ENCODE measurements around the gene RBMS3. TPM values are rescaled to one million over a fixed set of nuclear protein-coding genes. Genes with fewer than 3 reads are reported as not detected.
"Not testable (repeated sequence)": the region's sequence is repeated elsewhere in the genome, so short reads cannot be mapped to it uniquely, and the experiment has no call there.

RBMS3 gene
- total RNA-seq, 1 experiment from 2014 or later: 7.4 TPM

- ChIA-PET POLR2A (no interaction called here), CTCF (interaction anchor here (0.6 to 2.3 kb wide), 5 partner anchors 155 to 650 kb away, joined by 3 to 65 read pairs (median 5); partner anchors contain the start of gene TGFBR2)
- no peak overlapping the region for H3K4me3 Mint-ChIP-seq (ENCODE audit: unreplicated experiment)
Measured at GRCh38 chr3:30042916-30043555, 762.2 kb downstream of the RBMS3 start.

GRCh38 chr3:30044515-30044914 is 763.6 kb downstream of the RBMS3 start:
- Histone ChIP-seq H3K36me3 (ENCODE audit: control insufficient read depth, insufficient read depth, low read length) (no peaks in the 10 kb centered on the region), H3K4me3 (ENCODE audit: low read depth, low read length) (no peak overlapping the region), H3K9me3 (no peaks in the 10 kb centered on the region), H3K27me3 (replicated peaks; ENCODE audit: control insufficient read depth, insufficient read depth, low read length) (no peaks in the 10 kb centered on the region), H3K4me1 (peaks cover 10% of the 10 kb centered on the region; the same call in 1 of the 2 replicates)
- ChIA-PET CTCF (interaction anchor here (0.6 to 1.2 kb wide), 2 partner anchors 91 to 154 kb away, joined by 3 to 5 read pairs; no protein-coding TSS in a partner anchor), POLR2A (no interaction called here)
- no peaks in the 10 kb centered on the region for H3K9me3 Mint-ChIP-seq (ENCODE audit: unreplicated experiment)
- H3K4me1 Mint-ChIP-seq (ENCODE audit: low read depth, unreplicated experiment): no peaks in the 10 kb centered on the region
- BruUV-seq (replicated peaks): no TSS peak
- no peak for TF ChIP-seq CTCF (IDR thresholded peaks at IDR 0.05; ENCODE audit: insufficient read depth in 1 of 2, low read depth in 1 of 2, low read length in 1 of 2, severe bottlenecking in 1 of 2, unreplicated experiment in 1 of 2)
- DNase-seq: no peak
- intact Hi-C loops (cut with micrococcal nuclease; ENCODE audit: unreplicated experiment): loop anchor here (5.0 to 10.0 kb wide), 2 partner anchors 213 to 580 kb away; no protein-coding TSS in a partner anchor
- no peak overlapping the region for H3K27ac Mint-ChIP-seq (ENCODE audit: unreplicated experiment)
- no peak overlapping the region for H3K4me3 Mint-ChIP-seq (ENCODE audit: unreplicated experiment)
- H3K27me3 Mint-ChIP-seq (ENCODE audit: insufficient read depth, unreplicated experiment): no peaks in the 10 kb centered on the region
- H3K36me3 Mint-ChIP-seq (ENCODE audit: insufficient read depth, unreplicated experiment): no peaks in the 10 kb centered on the region

More at GRCh38 chr3:30042916-30043555, 762.2 kb downstream of the RBMS3 start:
- no peaks in the 10 kb centered on the region for H3K4me1 Mint-ChIP-seq (ENCODE audit: low read depth, unreplicated experiment)
- H3K9me3 Mint-ChIP-seq (ENCODE audit: unreplicated experiment): no peaks in the 10 kb centered on the region
- H3K4me3 ChIP-seq (ENCODE audit: low read depth, low read length): no peak overlapping the region
- intact Hi-C loops (cut with micrococcal nuclease; ENCODE audit: unreplicated experiment): loop anchor here (1.0 to 10.0 kb wide), 6 partner anchors 70 to 708 kb away; no protein-coding TSS in a partner anchor
- no peaks in the 10 kb centered on the region for H3K36me3 ChIP-seq (ENCODE audit: control insufficient read depth, insufficient read depth, low read length)
- no TSS peak for BruUV-seq (replicated peaks)
- H3K36me3 Mint-ChIP-seq (ENCODE audit: insufficient read depth, unreplicated experiment): no peaks in the 10 kb centered on the region
- no peaks in the 10 kb centered on the region for H3K27me3 Mint-ChIP-seq (ENCODE audit: insufficient read depth, unreplicated experiment)
- peaks cover 10% of the 10 kb centered on the region; the same call in 1 of the 2 replicates for H3K4me1 ChIP-seq
- H3K9me3 ChIP-seq: no peaks in the 10 kb centered on the region
- no peaks in the 10 kb centered on the region for H3K27me3 ChIP-seq (replicated peaks; ENCODE audit: control insufficient read depth, insufficient read depth, low read length)
- no peak for TF ChIP-seq CTCF (IDR thresholded peaks at IDR 0.05; ENCODE audit: insufficient read depth in 1 of 2, low read depth in 1 of 2, low read length in 1 of 2, severe bottlenecking in 1 of 2, unreplicated experiment in 1 of 2)
- no peak overlapping the region for H3K27ac Mint-ChIP-seq (ENCODE audit: unreplicated experiment)
- no peak for DNase-seq

- no peak for DNase-seq
- intact Hi-C loops (cut with micrococcal nuclease; ENCODE audit: unreplicated experiment): loop anchor here (10.0 kb wide), 1 partner anchor 576 kb away; no protein-coding TSS in a partner anchor
- H3K4me1 Mint-ChIP-seq (ENCODE audit: low read depth, unreplicated experiment): no peaks in the 10 kb centered on the region
Measured at GRCh38 chr3:30048431-30048830, 767.6 kb downstream of the RBMS3 start.

GRCh38 chr3:30050116-30050515 is 769.2 kb downstream of the RBMS3 start:
- H3K36me3 Mint-ChIP-seq (ENCODE audit: insufficient read depth, unreplicated experiment); POLR2A ChIA-PET; H3K4me3 Mint-ChIP-seq (ENCODE audit: unreplicated experiment); H3K27me3 Mint-ChIP-seq (ENCODE audit: insufficient read depth, unreplicated experiment); H3K9me3 ChIP-seq; H3K4me3 ChIP-seq (ENCODE audit: low read depth, low read length); H3K27ac Mint-ChIP-seq (ENCODE audit: unreplicated experiment); DNase-seq; intact Hi-C loops (cut with micrococcal nuclease; ENCODE audit: unreplicated experiment); H3K4me1 Mint-ChIP-seq (ENCODE audit: low read depth, unreplicated experiment); H3K36me3 ChIP-seq (ENCODE audit: control insufficient read depth, insufficient read depth, low read length); H3K27me3 ChIP-seq (replicated peaks; ENCODE audit: control insufficient read depth, insufficient read depth, low read length); H3K4me1 ChIP-seq; BruUV-seq (replicated peaks): not testable (repeated sequence)
- CTCF ChIA-PET: interaction anchor here (0.6 kb wide), 1 partner anchor 702 kb away, joined by 3 read pairs; no protein-coding TSS in a partner anchor
- H3K9me3 Mint-ChIP-seq (ENCODE audit: unreplicated experiment): peaks cover 11% of the 10 kb centered on the region

More at GRCh38 chr3:30048431-30048830, 767.6 kb downstream of the RBMS3 start:
- no peak overlapping the region for H3K4me3 Mint-ChIP-seq (ENCODE audit: unreplicated experiment)
- no peak for TF ChIP-seq CTCF (IDR thresholded peaks at IDR 0.05; ENCODE audit: insufficient read depth in 1 of 2, low read depth in 1 of 2, low read length in 1 of 2, severe bottlenecking in 1 of 2, unreplicated experiment in 1 of 2)
- H3K36me3 ChIP-seq (ENCODE audit: control insufficient read depth, insufficient read depth, low read length): no peaks in the 10 kb centered on the region
- BruUV-seq (replicated peaks): no TSS peak
- H3K27me3 ChIP-seq (replicated peaks; ENCODE audit: control insufficient read depth, insufficient read depth, low read length): no peaks in the 10 kb centered on the region
- no peaks in the 10 kb centered on the region for H3K36me3 Mint-ChIP-seq (ENCODE audit: insufficient read depth, unreplicated experiment)
- H3K9me3 Mint-ChIP-seq (ENCODE audit: unreplicated experiment): peaks cover 11% of the 10 kb centered on the region
- no peak overlapping the region for H3K27ac Mint-ChIP-seq (ENCODE audit: unreplicated experiment)
- ChIA-PET POLR2A (no interaction called here), CTCF (no interaction called here)
- no peaks in the 10 kb centered on the region for H3K4me1 ChIP-seq
- H3K9me3 ChIP-seq: no peaks in the 10 kb centered on the region
- H3K4me3 ChIP-seq (ENCODE audit: low read depth, low read length): no peak overlapping the region
- H3K27me3 Mint-ChIP-seq (ENCODE audit: insufficient read depth, unreplicated experiment): no peaks in the 10 kb centered on the region

Data from Caco-2 (cell line).